HepG2 (cell line): Measurements from ENCODE around the gene MYO1E. TPM values are rescaled to one million over a fixed set of nuclear protein-coding genes. Genes with fewer than 3 reads are reported as not detected.
A peak's percentile ranks its signal among the peaks of the same experiment; 100 is the strongest.
"Not testable (repeated sequence)": the region's sequence is repeated elsewhere in the genome, so short reads cannot be mapped to it uniquely, and the experiment has no call there.

Source experiments
- ATAC-seq: fragments of 200-7000 bp; cut with Tn5 transposase; 3 replicates; pipeline ENCODE4 v1.9.1; 2020; ENCODE audit warnings: mild to moderate bottlenecking, moderate library complexity
- BruUV-seq: library from RNA; stranded (reverse); fragments of 400-500 nt; replicated peaks from 2 replicates; lab custom pipeline; 2021; lab: Mats Ljungman, UMichigan
- CTCF ChIA-PET: fragments of 300-600 bp; formaldehyde crosslinking; extraction: SDS; loops from one replicate; lab custom pipeline; 2021; ENCODE audit warnings: low total read pairs, inconsistent platforms, low intra/inter-chr PET ratio; lab: Yijun Ruan, JAX
- POLR2A ChIA-PET: fragments of 350-600 bp; sonication (Branson Sonifier 250); formaldehyde crosslinking; loops from one replicate; lab custom pipeline; 2020; ENCODE audit warnings: antibody characterized with exemption, inconsistent platforms; lab: Yijun Ruan, JAX
- DNase-seq: peaks from one replicate; pipeline ENCODE4 v3.0.0-alpha.2; 2015; ENCODE audit warnings: low spot score
- FAIRE-seq: peaks from 3 replicates; lab custom pipeline; 2011; peaks lifted over from hg19 to GRCh38; lab: Jason Lieb, UNC
- H2AFZ ChIP-seq: one replicate; pipeline ENCODE4 v1.6.1; 2011; ENCODE audit warnings: low read length, inconsistent platforms
- H3K27ac ChIP-seq: fragments of 300-600 bp; 3 replicates; pipeline ENCODE4 v1.8.0; 2011; ENCODE audit warnings: mixed run types, mild to moderate bottlenecking, mixed read lengths, low read length, inconsistent platforms; ENCODE audit not compliant: insufficient read depth; ENCODE audit errors: extremely low read length
- H3K27me3 ChIP-seq, 2 experiments: fragments of 200-600 bp in 1 of 2; 2 replicates in 1 of 2; 3 replicates in 1 of 2; pipeline versions ENCODE4 v1.6.0 to v1.8.0; 2011; ENCODE audit warnings: low read length in 2 of 2, mild to moderate bottlenecking in 2 of 2, moderate library complexity in 2 of 2, inconsistent platforms in 1 of 2; ENCODE audit not compliant: insufficient read depth in 2 of 2, control insufficient read depth in 1 of 2
- H3K36me3 ChIP-seq, 2 experiments: fragments of 200-600 bp in 1 of 2; replicated peaks in 1 of 2; 2 replicates in 1 of 2; 3 replicates in 1 of 2; pipeline versions ENCODE4 v1.5.1 to v1.8.0; 2011; ENCODE audit warnings: low read length in 2 of 2, inconsistent platforms in 1 of 2; ENCODE audit not compliant: insufficient read depth in 2 of 2, control insufficient read depth in 1 of 2
- H3K4me1 ChIP-seq: 2 replicates; pipeline ENCODE4 v1.5.1; 2012; ENCODE audit warnings: low read length, inconsistent platforms; ENCODE audit not compliant: insufficient read depth
- H3K4me2 ChIP-seq: 2 replicates; pipeline ENCODE4 v1.6.0; 2011; ENCODE audit warnings: low read depth, low read length, inconsistent platforms
- H3K4me3 ChIP-seq, 3 experiments: fragments of 200-600 bp in 1 of 3; sonication (generic), shearing (Covaris generic) in 1 of 3; replicated peaks in 1 of 3; 2 replicates each; pipeline ENCODE4 v1.5.1; 2011 to 2016; ENCODE audit warnings: low read length in 3 of 3, inconsistent platforms in 2 of 3, low read depth in 2 of 3, mild to moderate bottlenecking in 2 of 3, control low read depth in 1 of 3, mixed read lengths in 1 of 3; ENCODE audit not compliant: insufficient read depth in 1 of 3
- H3K79me2 ChIP-seq: one replicate; pipeline ENCODE4 v1.6.1; 2011; ENCODE audit warnings: low read length, inconsistent platforms; ENCODE audit not compliant: insufficient read depth
- H3K9ac ChIP-seq: 2 replicates; pipeline ENCODE4 v1.6.0; 2011; ENCODE audit warnings: mild to moderate bottlenecking, low read depth, low read length, inconsistent platforms; ENCODE audit not compliant: insufficient read depth
- H3K9me3 ChIP-seq: 2 replicates; pipeline ENCODE4 v1.5.1; 2012; ENCODE audit warnings: mild to moderate bottlenecking, low read length
- H4K20me1 ChIP-seq: 2 replicates; pipeline ENCODE4 v1.6.0; 2011; ENCODE audit warnings: inconsistent platforms, mild to moderate bottlenecking, low read length, moderate library complexity; ENCODE audit not compliant: insufficient read depth
- AHR ChIP-seq: IDR thresholded peaks from 2 replicates; pipeline ENCODE4 v1.6.1; 2018; ENCODE audit warnings: missing genetic modification reagents, missing compliant biosample characterization
- BORCS8-MEF2B ChIP-seq: sonication (generic); formaldehyde crosslinking; IDR thresholded peaks from 2 replicates; pipeline ENCODE4 v1.8.0; 2022; ENCODE audit warnings: mild to moderate bottlenecking, missing genetic modification reagents
- CENPX ChIP-seq: sonication (generic); formaldehyde crosslinking; IDR thresholded peaks from 2 replicates; pipeline ENCODE4 v1.9.0; 2021; ENCODE audit warnings: mild to moderate bottlenecking, missing genetic modification reagents, moderate library complexity
- GATAD2A ChIP-seq: IDR thresholded peaks from 2 replicates; pipeline ENCODE4 v1.6.1; 2016
- MAZ ChIP-seq, 2 experiments: sonication (generic) in 1 of 2; formaldehyde crosslinking in 1 of 2; IDR thresholded peaks; 2 replicates each; pipeline versions ENCODE4 v1.5.0 to v1.6.1; 2012 to 2020; ENCODE audit warnings: low read depth in 2 of 2, mild to moderate bottlenecking in 2 of 2, borderline replicate concordance in 1 of 2, improper control_type of control experiment in 1 of 2, low read length in 1 of 2, missing genetic modification reagents in 1 of 2, moderate library complexity in 1 of 2
- NFRKB ChIP-seq: fragments of 450-650 bp; IDR thresholded peaks from 2 replicates; pipeline ENCODE4 v1.6.1; 2017
- SIX4 ChIP-seq: sonication (generic); formaldehyde crosslinking; IDR thresholded peaks from 2 replicates; pipeline ENCODE4 v1.4.0; 2020; ENCODE audit warnings: missing genetic modification reagents
- STAG1 ChIP-seq: sonication (generic); formaldehyde crosslinking; IDR thresholded peaks from 2 replicates; pipeline ENCODE4 v1.4.0; 2020; ENCODE audit warnings: missing genetic modification reagents
- THAP11 ChIP-seq: IDR thresholded peaks from 2 replicates; pipeline ENCODE4 v1.6.1; 2016; ENCODE audit warnings: missing biosample characterization, missing genetic modification reagents
- ZNF101 ChIP-seq: sonication (generic); formaldehyde crosslinking; IDR thresholded peaks from 2 replicates; pipeline ENCODE4 v1.4.0; 2020; ENCODE audit warnings: mild to moderate bottlenecking, low read depth, missing genetic modification reagents, borderline replicate concordance
- ZNF136 ChIP-seq: sonication (generic); formaldehyde crosslinking; IDR thresholded peaks from 2 replicates; pipeline ENCODE4 v1.8.1; 2022; ENCODE audit warnings: low read depth, mild to moderate bottlenecking, moderate library complexity, missing genetic modification reagents
- ZNF260 ChIP-seq: sonication (generic); formaldehyde crosslinking; IDR thresholded peaks from 2 replicates; pipeline ENCODE4 v1.4.0; 2020; ENCODE audit warnings: missing genetic modification reagents, low read depth, mild to moderate bottlenecking, borderline replicate concordance
- WGBS: methylation state at CpG from one replicate; pipeline ENCODE4 v1.1.6; 2017; ENCODE audit warnings: low lambda C conversion rate; 5-methylcytosine and 5-hydroxymethylcytosine counted together
- in situ Hi-C: cut with HindIII; loops from 2 replicates; pipeline ENCODE4 v1.10.0; 2017; ENCODE audit warnings: low pct_unique_long_range_greater_than_20kb; ENCODE audit not compliant: extremely low pct_ligation_motif_present
- intact Hi-C: fragments of 100-400 bp; cut with micrococcal nuclease; formaldehyde crosslinking; loops from one replicate; pipeline ENCODE4 v1.10.0; 2022; ENCODE audit not compliant: unreplicated experiment
- polyA plus RNA-seq, 8 experiments: library from polyadenylated mRNA; depleted of rRNA in 3 of 8; stranded (reverse) in 7 of 8; unstranded in 1 of 8; fragments of >200 nt; fragmentation: Illumina TruSeq in 4 of 8; extraction: Trizol in 4 of 8; gene quantifications; 2 replicates each; pipeline versions ENCODE4 v1.2.1 to v1.2.3, GENCODE V29; 2011 to 2016; ENCODE audit warnings: low read depth in 4 of 8, missing spikeins in 1 of 8, mixed read lengths in 1 of 8; ENCODE audit not compliant: insufficient read depth in 1 of 8
- total RNA-seq, 5 experiments: library from RNA; depleted of rRNA; stranded (reverse); fragments of >200 nt; fragmentation: Illumina TruSeq; extraction: Trizol; gene quantifications; 2 replicates each; pipeline ENCODE4 v1.2.3, GENCODE V29; 2016; ENCODE audit warnings: low read depth in 1 of 5
- TF ChIP-seq, protein P1 (sequence below): sonication (generic); IDR thresholded peaks from 2 replicates; pipeline ENCODE4 v1.6.1; 2016; ENCODE audit warnings: low read depth, borderline replicate concordance
- TF ChIP-seq, protein P2 (sequence below): sonication (generic); formaldehyde crosslinking; IDR thresholded peaks from 2 replicates; pipeline ENCODE4 v1.5.0; 2020; ENCODE audit warnings: mild to moderate bottlenecking, missing genetic modification reagents, moderate library complexity
- TF ChIP-seq, protein P3 (sequence below): sonication (generic); formaldehyde crosslinking; IDR thresholded peaks from 2 replicates; pipeline ENCODE4 v1.5.1; 2020; ENCODE audit warnings: missing genetic modification reagents, mild to moderate bottlenecking, borderline replicate concordance

MYO1E gene
- total and polyA plus RNA-seq, 2 of the 13 experiments (the other 11 are each of a cell fraction or from before 2014, with no cell fraction given): 15.7 to 25.1 TPM

DNA sequence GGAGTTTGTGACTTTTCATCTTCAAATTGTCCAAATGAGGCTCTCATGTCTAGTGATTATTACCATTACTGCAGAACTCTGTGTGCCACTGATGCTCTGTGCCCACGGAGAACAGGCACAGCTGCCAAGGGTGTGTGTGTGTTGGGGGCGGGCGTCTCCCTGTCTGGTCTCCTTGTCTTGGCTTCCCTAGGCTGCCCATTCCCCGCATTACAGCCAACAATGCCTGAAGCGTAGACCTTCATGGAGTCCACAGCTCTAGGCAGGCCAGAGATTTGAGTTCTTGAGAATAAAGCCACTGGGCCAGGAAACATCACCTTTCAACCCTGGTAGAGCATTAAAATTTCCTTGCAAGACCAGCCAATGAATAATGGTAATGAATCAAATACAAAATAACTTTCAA is 225.0 kb downstream of the MYO1E start (continued):
- TF ChIP-seq, protein P1, sequence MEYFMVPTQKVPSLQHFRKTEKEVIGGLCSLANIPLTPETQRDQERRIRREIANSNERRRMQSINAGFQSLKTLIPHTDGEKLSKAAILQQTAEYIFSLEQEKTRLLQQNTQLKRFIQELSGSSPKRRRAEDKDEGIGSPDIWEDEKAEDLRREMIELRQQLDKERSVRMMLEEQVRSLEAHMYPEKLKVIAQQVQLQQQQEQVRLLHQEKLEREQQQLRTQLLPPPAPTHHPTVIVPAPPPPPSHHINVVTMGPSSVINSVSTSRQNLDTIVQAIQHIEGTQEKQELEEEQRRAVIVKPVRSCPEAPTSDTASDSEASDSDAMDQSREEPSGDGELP: no peak
- TF ChIP-seq, all 625 proteins: peak for 0

DNA sequence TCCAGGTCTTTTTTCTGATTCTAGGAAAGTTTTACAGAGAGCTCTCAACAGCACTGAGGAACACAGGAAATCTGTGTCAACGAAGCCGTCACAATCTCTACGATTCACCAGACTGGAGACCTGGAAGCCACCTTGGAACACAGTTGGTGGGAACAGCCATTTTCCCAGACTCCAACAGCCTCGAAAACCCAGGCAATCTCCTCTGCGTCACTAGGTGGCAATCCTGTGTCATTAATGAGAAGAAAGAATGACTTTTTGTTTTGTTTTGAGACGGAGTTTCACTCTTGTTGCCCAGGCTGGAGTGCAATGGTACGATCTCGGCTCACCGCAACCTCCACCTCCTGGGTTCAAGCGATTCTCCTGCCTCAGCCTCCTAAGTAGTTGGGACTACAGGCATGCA is 228.1 kb downstream of the MYO1E start:
- H4K20me1 ChIP-seq, H2AFZ ChIP-seq, POLR2A ChIA-PET, H3K9ac ChIP-seq, H3K9me3 ChIP-seq, H3K79me2 ChIP-seq, BruUV-seq, ATAC-seq, H3K4me1 ChIP-seq, H3K4me3 ChIP-seq, H3K27me3 ChIP-seq, H3K4me2 ChIP-seq, FAIRE-seq, intact Hi-C loops, CTCF ChIA-PET, H3K27ac ChIP-seq, in situ Hi-C loops: not testable (repeated sequence)
- WGBS: 93% methylated on average over 10 of the region's 10 CpGs
- peak; percentile 16 for DNase-seq
- TF ChIP-seq, protein P2, sequence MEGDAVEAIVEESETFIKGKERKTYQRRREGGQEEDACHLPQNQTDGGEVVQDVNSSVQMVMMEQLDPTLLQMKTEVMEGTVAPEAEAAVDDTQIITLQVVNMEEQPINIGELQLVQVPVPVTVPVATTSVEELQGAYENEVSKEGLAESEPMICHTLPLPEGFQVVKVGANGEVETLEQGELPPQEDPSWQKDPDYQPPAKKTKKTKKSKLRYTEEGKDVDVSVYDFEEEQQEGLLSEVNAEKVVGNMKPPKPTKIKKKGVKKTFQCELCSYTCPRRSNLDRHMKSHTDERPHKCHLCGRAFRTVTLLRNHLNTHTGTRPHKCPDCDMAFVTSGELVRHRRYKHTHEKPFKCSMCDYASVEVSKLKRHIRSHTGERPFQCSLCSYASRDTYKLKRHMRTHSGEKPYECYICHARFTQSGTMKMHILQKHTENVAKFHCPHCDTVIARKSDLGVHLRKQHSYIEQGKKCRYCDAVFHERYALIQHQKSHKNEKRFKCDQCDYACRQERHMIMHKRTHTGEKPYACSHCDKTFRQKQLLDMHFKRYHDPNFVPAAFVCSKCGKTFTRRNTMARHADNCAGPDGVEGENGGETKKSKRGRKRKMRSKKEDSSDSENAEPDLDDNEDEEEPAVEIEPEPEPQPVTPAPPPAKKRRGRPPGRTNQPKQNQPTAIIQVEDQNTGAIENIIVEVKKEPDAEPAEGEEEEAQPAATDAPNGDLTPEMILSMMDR (CRISPR knock-in tag): peak; percentile 54
- peak; percentile 64 for TF ChIP-seq STAG1 (CRISPR knock-in tag)
- H3K36me3 ChIP-seq: peaks cover 13 to 28% of the 10 kb centered on the region in 2 experiments; a peak in 4 of 5 replicates

DNA sequence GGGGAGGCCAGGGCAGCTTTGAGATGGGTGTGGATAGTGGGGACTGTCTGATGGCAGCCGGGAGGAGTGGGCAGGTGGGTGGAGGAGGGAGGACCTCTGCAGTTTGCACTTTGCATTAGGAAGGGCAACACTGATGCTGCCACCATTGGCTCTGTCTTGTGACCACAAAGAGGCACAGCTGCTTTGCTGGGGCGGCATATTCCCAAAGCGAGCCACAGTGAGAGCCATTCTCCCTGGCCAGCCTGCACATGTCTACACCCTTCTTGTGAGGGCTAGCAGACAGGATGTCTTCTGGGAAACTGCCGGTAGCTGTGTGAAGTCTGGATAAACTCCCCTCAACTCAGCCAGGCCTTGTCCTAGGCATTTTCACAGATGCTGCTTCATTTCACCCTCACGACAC is 229.4 kb downstream of the MYO1E start:
- Histone ChIP-seq H3K79me2 (no peaks in the 10 kb centered on the region), H2AFZ (no peak overlapping the region), H3K9me3 (no peaks in the 10 kb centered on the region), H3K4me1 (no peaks in the 10 kb centered on the region), H4K20me1 (no peaks in the 10 kb centered on the region), H3K27ac (no peak overlapping the region), H3K27me3 (no peaks in the 10 kb centered on the region), H3K9ac (no peak overlapping the region), H3K36me3 (peaks cover 16 to 41% of the 10 kb centered on the region in 2 experiments; a peak in 4 of 5 replicates), H3K4me3 (no peak overlapping the region), H3K4me2 (no peak overlapping the region)
- FAIRE-seq (no peak), DNase-seq (no peak), ATAC-seq (no peak)
- intact Hi-C loops (no loop called here), in situ Hi-C loops (no loop called here)
- CTCF ChIA-PET: no interaction called here
- 96% methylated on average over 5 of the region's 5 CpGs for WGBS
- no TSS peak for BruUV-seq
- POLR2A ChIA-PET: no interaction called here
- TF ChIP-seq CENPX (no peak), ZNF101 (CRISPR knock-in tag) (no peak), SIX4 (CRISPR knock-in tag) (no peak), BORCS8-MEF2B (CRISPR knock-in tag) (no peak), MAZ (IDR thresholded peaks at IDR 0.05; ENCODE audit: borderline replicate concordance, low read depth, low read length) (no peak), MAZ (CRISPR knock-in tag; IDR thresholded peaks at IDR 0.05; ENCODE audit: low read depth) (no peak), AHR (CRISPR knock-in tag) (no peak), GATAD2A (CRISPR knock-in tag) (no peak), ZNF136 (no peak), THAP11 (CRISPR knock-in tag) (no peak), ZNF260 (CRISPR knock-in tag) (no peak), NFRKB (no peak)
- TF ChIP-seq, protein P3, sequence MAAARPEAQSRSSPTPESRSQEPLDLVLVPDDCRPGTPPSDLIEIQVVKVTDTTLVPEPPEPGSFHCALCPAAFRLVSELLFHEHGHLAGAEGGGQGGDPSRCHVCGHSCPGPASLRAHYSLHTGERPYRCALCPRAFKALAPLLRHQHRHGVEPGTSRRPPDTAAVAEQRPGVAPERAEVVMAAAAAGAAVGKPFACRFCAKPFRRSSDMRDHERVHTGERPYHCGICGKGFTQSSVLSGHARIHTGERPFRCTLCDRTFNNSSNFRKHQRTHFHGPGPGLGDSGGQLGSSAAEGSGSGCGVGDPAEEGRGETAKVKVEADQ (CRISPR knock-in tag): no peak
